Caco-2 (cell line): ENCODE measurements around the gene SLC25A26. TPM values are rescaled to one million over a fixed set of nuclear protein-coding genes. Genes with fewer than 3 reads are reported as not detected.

Experiments
- BruUV-seq: library from RNA; stranded (reverse); fragments of 400-500 nt; replicated peaks from 2 replicates; lab custom pipeline; 2021; lab: Mats Ljungman, UMichigan
- CTCF ChIA-PET: fragments of 300-600 bp; sonication (Branson Sonifier 250); formaldehyde crosslinking; loops from one replicate; lab custom pipeline; 2022; ENCODE audit warnings: antibody characterized with exemption; lab: Charles Lee
- POLR2A ChIA-PET: fragments of 300-600 bp; sonication (Branson Sonifier 250); formaldehyde crosslinking; loops from one replicate; lab custom pipeline; 2022; ENCODE audit warnings: antibody characterized with exemption; lab: Charles Lee
- DNase-seq, 2 experiments: peaks; one replicate each; pipeline versions ENCODE4 v3.0.0 to v3.0.0-alpha.2; 2020 to 2022
- H3K27me3 ChIP-seq: replicated peaks from 2 replicates; pipeline ENCODE4 v1.6.0; 2011; ENCODE audit warnings: low read length; ENCODE audit not compliant: control insufficient read depth, insufficient read depth
- H3K36me3 ChIP-seq: 2 replicates; pipeline ENCODE4 v1.5.1; 2011; ENCODE audit warnings: low read length; ENCODE audit not compliant: control insufficient read depth, insufficient read depth
- H3K4me1 ChIP-seq: fragments of 250-450 bp; sonication (Bioruptor Pico); 2 replicates; pipeline ENCODE4 v1.5.1; 2020; ENCODE audit warnings: mild to moderate bottlenecking
- H3K4me3 ChIP-seq: 2 replicates; pipeline ENCODE4 v1.5.1; 2011; ENCODE audit warnings: low read depth, mild to moderate bottlenecking, control low read depth, low read length
- H3K9me3 ChIP-seq: fragments of 250-450 bp; sonication (Bioruptor Pico); 2 replicates; pipeline ENCODE4 v1.5.1; 2020; ENCODE audit warnings: mild to moderate bottlenecking, moderate library complexity
- H3K27ac Mint-ChIP-seq: one replicate; pipeline ENCODE4 v1.8.0; 2022; ENCODE audit warnings: mixed read lengths; ENCODE audit not compliant: unreplicated experiment
- H3K27me3 Mint-ChIP-seq: one replicate; pipeline ENCODE4 v1.8.0; 2022; ENCODE audit warnings: mixed read lengths; ENCODE audit not compliant: insufficient read depth, unreplicated experiment
- H3K36me3 Mint-ChIP-seq: one replicate; pipeline ENCODE4 v1.8.0; 2022; ENCODE audit warnings: mild to moderate bottlenecking, mixed read lengths; ENCODE audit not compliant: insufficient read depth, unreplicated experiment
- H3K4me1 Mint-ChIP-seq: one replicate; pipeline ENCODE4 v1.8.0; 2022; ENCODE audit warnings: low read depth, mixed read lengths; ENCODE audit not compliant: unreplicated experiment
- H3K4me3 Mint-ChIP-seq: one replicate; pipeline ENCODE4 v1.8.0; 2022; ENCODE audit warnings: mild to moderate bottlenecking, moderate library complexity, mixed read lengths; ENCODE audit not compliant: unreplicated experiment
- H3K9me3 Mint-ChIP-seq: one replicate; pipeline ENCODE4 v1.8.0; 2022; ENCODE audit warnings: mixed read lengths; ENCODE audit not compliant: unreplicated experiment
- intact Hi-C: fragments of 100-400 bp; cut with micrococcal nuclease; formaldehyde crosslinking; loops from one replicate; pipeline ENCODE4 v1.10.0; 2022; ENCODE audit not compliant: unreplicated experiment
- total RNA-seq: library from RNA; stranded (reverse); gene quantifications from 2 replicates; pipeline ENCODE4 v1.2.3, GENCODE V29; 2022
- TF ChIP-seq, protein P1 (sequence below), 2 experiments: fragments of 200-600 bp in 1 of 2; IDR thresholded peaks; 1 replicate in 1 of 2; 2 replicates in 1 of 2; pipeline versions ENCODE4 v1.5.1 to v1.8.0; 2011 to 2022; ENCODE audit warnings: antibody characterized with exemption in 1 of 2, control low read depth in 1 of 2, inconsistent platforms in 1 of 2, low read depth in 1 of 2, low read length in 1 of 2, mild to moderate bottlenecking in 1 of 2, moderate library complexity in 1 of 2; ENCODE audit not compliant: insufficient read depth in 1 of 2, severe bottlenecking in 1 of 2, unreplicated experiment in 1 of 2

SLC25A26 gene
- total RNA-seq, 1 experiment from 2014 or later = 25.4 TPM

DNA sequence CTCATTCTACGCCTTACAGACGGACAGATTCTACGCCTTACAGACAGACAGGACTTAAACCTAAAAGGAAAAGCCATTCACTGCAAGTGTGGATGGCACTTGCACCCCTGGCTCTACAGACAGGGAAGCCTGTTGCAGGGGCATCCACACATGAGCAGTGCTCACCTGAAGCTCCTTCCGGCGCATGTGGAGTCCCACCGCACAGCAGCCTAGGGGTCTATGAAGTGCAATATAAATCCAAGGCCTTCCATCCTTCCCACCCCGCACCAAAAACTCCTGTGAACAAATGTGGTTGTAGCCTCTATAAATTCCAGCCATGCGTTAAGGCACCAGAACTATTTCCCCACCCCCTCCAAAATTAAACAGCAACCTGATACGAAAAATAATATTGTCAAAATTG is 158.8 kb downstream of the SLC25A26 start:
- TF ChIP-seq, protein P1, sequence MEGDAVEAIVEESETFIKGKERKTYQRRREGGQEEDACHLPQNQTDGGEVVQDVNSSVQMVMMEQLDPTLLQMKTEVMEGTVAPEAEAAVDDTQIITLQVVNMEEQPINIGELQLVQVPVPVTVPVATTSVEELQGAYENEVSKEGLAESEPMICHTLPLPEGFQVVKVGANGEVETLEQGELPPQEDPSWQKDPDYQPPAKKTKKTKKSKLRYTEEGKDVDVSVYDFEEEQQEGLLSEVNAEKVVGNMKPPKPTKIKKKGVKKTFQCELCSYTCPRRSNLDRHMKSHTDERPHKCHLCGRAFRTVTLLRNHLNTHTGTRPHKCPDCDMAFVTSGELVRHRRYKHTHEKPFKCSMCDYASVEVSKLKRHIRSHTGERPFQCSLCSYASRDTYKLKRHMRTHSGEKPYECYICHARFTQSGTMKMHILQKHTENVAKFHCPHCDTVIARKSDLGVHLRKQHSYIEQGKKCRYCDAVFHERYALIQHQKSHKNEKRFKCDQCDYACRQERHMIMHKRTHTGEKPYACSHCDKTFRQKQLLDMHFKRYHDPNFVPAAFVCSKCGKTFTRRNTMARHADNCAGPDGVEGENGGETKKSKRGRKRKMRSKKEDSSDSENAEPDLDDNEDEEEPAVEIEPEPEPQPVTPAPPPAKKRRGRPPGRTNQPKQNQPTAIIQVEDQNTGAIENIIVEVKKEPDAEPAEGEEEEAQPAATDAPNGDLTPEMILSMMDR (IDR thresholded peaks at IDR 0.05; ENCODE audit: insufficient read depth in 1 of 2, low read depth in 1 of 2, low read length in 1 of 2, severe bottlenecking in 1 of 2, unreplicated experiment in 1 of 2) = no peak
- H3K4me1 Mint-ChIP-seq = peaks cover 12% of the 10 kb centered on the region
- H3K9me3 Mint-ChIP-seq = no peaks in the 10 kb centered on the region
- intact Hi-C loops = no loop called here
- no peak overlapping the region for H3K4me3 Mint-ChIP-seq
- no peaks in the 10 kb centered on the region for H3K27me3 ChIP-seq
- H3K36me3 Mint-ChIP-seq = peaks cover 88% of the 10 kb centered on the region
- ChIA-PET POLR2A (no interaction called here), CTCF (interaction anchor here (0.7 kb wide), 1 partner anchor 50 kb away, joined by 3 read pairs; no protein-coding TSS in a partner anchor)
- no peak overlapping the region for H3K27ac Mint-ChIP-seq
- no peak overlapping the region for H3K4me3 ChIP-seq
- DNase-seq = no peak
- BruUV-seq = no TSS peak
- H3K4me1 ChIP-seq = peaks cover 12% of the 10 kb centered on the region
- no peaks in the 10 kb centered on the region for H3K9me3 ChIP-seq
- no peaks in the 10 kb centered on the region for H3K27me3 Mint-ChIP-seq
- peaks cover 9% of the 10 kb centered on the region for H3K36me3 ChIP-seq

DNA sequence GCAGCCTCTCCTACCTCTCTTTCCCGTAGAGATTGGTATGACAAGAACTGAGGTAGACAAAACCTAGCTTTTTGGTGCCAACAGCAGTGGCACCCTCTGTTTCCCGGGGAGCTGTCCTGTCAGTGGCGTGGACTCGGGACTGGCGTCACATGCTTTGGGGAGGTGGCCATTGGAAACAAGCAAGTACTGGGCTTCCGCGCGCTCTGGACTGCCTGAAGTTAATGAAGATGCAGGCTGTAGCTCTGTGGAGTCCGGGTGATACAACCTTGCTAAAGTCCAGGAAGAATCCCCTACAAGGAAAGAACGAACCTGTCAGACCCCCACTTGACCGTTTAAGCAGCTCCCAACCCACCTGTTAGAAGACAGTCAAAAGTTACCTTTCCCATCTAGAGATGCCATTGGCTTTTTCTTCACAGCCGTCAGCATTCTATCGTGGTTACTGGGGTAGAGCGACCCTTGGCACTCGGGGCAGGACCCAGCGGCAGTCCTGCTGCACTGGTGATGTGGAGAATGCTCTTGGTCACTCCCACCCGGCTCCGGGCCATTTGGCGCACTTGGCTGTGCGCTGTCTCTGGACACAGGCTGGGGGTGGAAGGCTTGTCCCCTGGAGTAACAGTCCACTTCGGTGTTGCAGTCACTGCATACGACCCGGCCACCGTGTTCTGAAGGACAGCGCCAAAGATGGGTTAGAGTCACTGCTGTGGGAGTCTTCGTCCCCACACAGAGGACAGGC is 159.6 kb downstream of the SLC25A26 start:
- Mint-ChIP-seq H3K36me3 (peaks cover 96% of the 10 kb centered on the region), H3K27me3 (no peaks in the 10 kb centered on the region), H3K27ac (no peak overlapping the region), H3K9me3 (no peaks in the 10 kb centered on the region), H3K4me3 (no peak overlapping the region), H3K4me1 (peaks cover 12% of the 10 kb centered on the region)
- Histone ChIP-seq H3K27me3 (no peaks in the 10 kb centered on the region), H3K9me3 (no peaks in the 10 kb centered on the region), H3K36me3 (peaks cover 11% of the 10 kb centered on the region), H3K4me3 (no peak overlapping the region), H3K4me1 (peaks cover 12% of the 10 kb centered on the region)
- BruUV-seq = no TSS peak
- TF ChIP-seq, protein P1 (IDR thresholded peaks at IDR 0.05; ENCODE audit: insufficient read depth in 1 of 2, low read depth in 1 of 2, low read length in 1 of 2, severe bottlenecking in 1 of 2, unreplicated experiment in 1 of 2) = no peak
- ChIA-PET POLR2A (no interaction called here), CTCF (no interaction called here)
- no peak for DNase-seq
- intact Hi-C loops = no loop called here

DNA sequence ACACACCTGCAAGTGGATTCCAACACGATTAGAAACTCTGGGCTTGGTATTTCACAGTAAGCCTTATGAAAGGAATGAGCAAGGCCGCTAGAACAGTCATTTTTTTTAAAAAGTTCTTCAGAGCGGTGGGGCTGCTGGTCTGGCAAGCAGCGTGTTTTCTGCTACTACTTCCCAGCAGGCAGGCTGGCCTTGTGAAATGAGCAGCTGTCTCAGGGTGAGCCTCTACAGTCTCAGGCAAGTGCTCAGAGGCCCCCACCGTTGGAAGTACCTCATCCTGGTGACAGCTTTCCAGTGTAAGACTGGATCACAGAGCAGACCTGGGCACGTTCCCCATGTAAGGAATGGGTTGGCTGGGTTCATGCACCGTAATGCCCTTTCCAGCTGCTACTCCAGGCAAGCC is 160.8 kb downstream of the SLC25A26 start:
- TF ChIP-seq, protein P1 (IDR thresholded peaks at IDR 0.05; ENCODE audit: insufficient read depth in 1 of 2, low read depth in 1 of 2, low read length in 1 of 2, severe bottlenecking in 1 of 2, unreplicated experiment in 1 of 2) = no peak
- Mint-ChIP-seq H3K9me3 (no peaks in the 10 kb centered on the region), H3K4me3 (no peak overlapping the region), H3K27me3 (no peaks in the 10 kb centered on the region), H3K36me3 (peaks cover 98% of the 10 kb centered on the region), H3K27ac (no peak overlapping the region), H3K4me1 (peaks cover 6% of the 10 kb centered on the region)
- Histone ChIP-seq H3K9me3 (no peaks in the 10 kb centered on the region), H3K27me3 (no peaks in the 10 kb centered on the region), H3K4me3 (no peak overlapping the region), H3K4me1 (peaks cover 7% of the 10 kb centered on the region), H3K36me3 (peaks cover 17% of the 10 kb centered on the region)
- BruUV-seq = no TSS peak
- intact Hi-C loops = no loop called here
- no peak for DNase-seq
- CTCF ChIA-PET = no interaction called here
- POLR2A ChIA-PET = no interaction called here
